ENCODE results near the gene KRTAP10-12.

- TF ChIP-seq EZH2 (IDR thresholded peaks at IDR 0.05; ENCODE audit: insufficient read depth, low read length) = no peak
- TF ChIP-seq CTCF (IDR thresholded peaks at IDR 0.05; ENCODE audit: insufficient read depth, low read depth, low read length) = no peak
Measured at GRCh38 chr21:44648557-44649311, 48.2 kb upstream of the KRTAP10-12 start.
